ENCODE measurements around the gene KSR1. TPM values are rescaled to one million over a fixed set of nuclear protein-coding genes. Genes with fewer than 3 reads are reported as not detected.

The KSR1 gene
- polyA plus RNA-seq, 1 of the 3 experiments (the other 2 are of a cell fraction), result 7.5 TPM

GRCh38 chr17:27454089-27454488 is 2.2 kb upstream of the KSR1 start:
- CTCF ChIA-PET, result interaction anchor here (1.5 to 10.9 kb wide), 6 partner anchors 11 to 198 kb away, joined by 3 to 222 read pairs (median 6); no protein-coding TSS in a partner anchor
- TF ChIP-seq RFX5 (IDR thresholded peaks at IDR 0.05; ENCODE audit: low read length), result no peak
- no peak for TF ChIP-seq TAF1 (IDR thresholded peaks at IDR 0.05; ENCODE audit: borderline replicate concordance, low read depth, low read length)
- TF ChIP-seq NRF1 (IDR thresholded peaks at IDR 0.05; ENCODE audit: low read depth, low read length), result no peak
- TF ChIP-seq REST (IDR thresholded peaks at IDR 0.05; ENCODE audit: low read depth, low read length), result peak; percentile 80
- WGBS (ENCODE audit: low lambda C conversion rate), result 83% methylated on average over 4 of the region's 4 CpGs
- Histone ChIP-seq H3K4me2 (no peak overlapping the region), H3K4me3 (ENCODE audit: low read depth in 2 of 2, low read length in 1 of 2) (no peak overlapping the region), H3K9ac (no peak overlapping the region), H2AFZ (ENCODE audit: low read depth) (no peak overlapping the region), H3K9me3 (no peaks in the 10 kb centered on the region), H3K36me3 (replicated peaks in 1 of 2; ENCODE audit: control insufficient read depth in 1 of 2, insufficient read depth in 2 of 2, low read length in 1 of 2) (no peaks in the 10 kb centered on the region), H3K9me2 (no peaks in the 10 kb centered on the region), H3K27ac (ENCODE audit: low read depth in 2 of 2, low read length in 1 of 2) (no peak overlapping the region), H3K79me2 (ENCODE audit: insufficient read depth) (peaks cover 2% of the 10 kb centered on the region; the same call in 1 of the 2 replicates), H4K20me1 (ENCODE audit: insufficient read depth) (peaks cover 9% of the 10 kb centered on the region; the same call in 1 of the 2 replicates), H3K4me1 (ENCODE audit: control insufficient read depth in 1 of 2, insufficient read depth in 2 of 2, low read depth in 1 of 2, low read length in 1 of 2) (peaks cover 8 to 25% of the 10 kb centered on the region in 2 experiments), H3K27me3 (ENCODE audit: insufficient read depth) (no peaks in the 10 kb centered on the region), H3F3A (replicated peaks; ENCODE audit: insufficient read depth) (peaks cover 6% of the 10 kb centered on the region)
- POLR2A ChIA-PET, result interaction anchor here (0.9 kb wide), 1 partner anchor 48 kb away, joined by 3 read pairs; no protein-coding TSS in a partner anchor
- DNase-seq, result no peak

GRCh38 chr17:27455236-27455913 is 873 bp upstream of the KSR1 start:
- no peak overlapping the region; a peak in 1 of 4 replicates for H3K27ac ChIP-seq (ENCODE audit: low read depth in 2 of 2, low read length in 1 of 2)
- ChIA-PET CTCF (interaction anchor here (0.7 to 10.9 kb wide), 36 partner anchors 10 to 424 kb away, joined by 3 to 222 read pairs (median 4); partner anchors contain the start of gene WSB1), POLR2A (interaction anchor here (0.7 to 1.6 kb wide), 9 partner anchors 101 to 196 kb away, joined by 3 to 12 read pairs (median 3); no protein-coding TSS in a partner anchor)
- H4K20me1 ChIP-seq (ENCODE audit: insufficient read depth), result peaks cover 11% of the 10 kb centered on the region; the same call in 1 of the 2 replicates
- no peak for DNase-seq
- no peak for TF ChIP-seq NRF1 (IDR thresholded peaks at IDR 0.05; ENCODE audit: low read depth, low read length)
- no peak for TF ChIP-seq FOXM1 (IDR thresholded peaks at IDR 0.05; ENCODE audit: low read depth)
- TF ChIP-seq TAF1 (IDR thresholded peaks at IDR 0.05; ENCODE audit: borderline replicate concordance, low read depth, low read length), result no peak
- H3K9me2 ChIP-seq, result no peaks in the 10 kb centered on the region
- H3K79me2 ChIP-seq (ENCODE audit: insufficient read depth), result peaks cover 5% of the 10 kb centered on the region; the same call in 1 of the 2 replicates
- H3K4me2 ChIP-seq, result peak overlapping the region; percentile 95
- H3K4me3 ChIP-seq (ENCODE audit: low read depth in 2 of 2, low read length in 1 of 2), result peak overlapping the region; percentile 73 to 80
- no peaks in the 10 kb centered on the region for H3K27me3 ChIP-seq (ENCODE audit: insufficient read depth)
- peak overlapping the region; percentile 87; the same call in 1 of the 2 replicates for H2AFZ ChIP-seq (ENCODE audit: low read depth)
- no peak overlapping the region for H3K9ac ChIP-seq
- WGBS (ENCODE audit: low lambda C conversion rate), result 53% methylated on average over 11 of the region's 12 CpGs
- peaks cover 6% of the 10 kb centered on the region for H3F3A ChIP-seq (replicated peaks; ENCODE audit: insufficient read depth)
- H3K9me3 ChIP-seq, result no peaks in the 10 kb centered on the region
- peaks cover 8 to 38% of the 10 kb centered on the region in 2 experiments for H3K4me1 ChIP-seq (ENCODE audit: control insufficient read depth in 1 of 2, insufficient read depth in 2 of 2, low read depth in 1 of 2, low read length in 1 of 2)
- H3K36me3 ChIP-seq (replicated peaks in 1 of 2; ENCODE audit: control insufficient read depth in 1 of 2, insufficient read depth in 2 of 2, low read length in 1 of 2), result no peaks in the 10 kb centered on the region
